H1 (cell line): ENCODE data around the gene CLCA1. TPM values are rescaled to one million over a fixed set of nuclear protein-coding genes. Genes with fewer than 3 reads are reported as not detected.

Source experiments
- CTCF ChIA-PET: fragments of 300-600 bp; sonication (Branson Sonifier 250); formaldehyde crosslinking; loops from one replicate; lab custom pipeline; 2021; ENCODE audit not compliant: partially characterized antibody; lab: Charles Lee
- POLR2A ChIA-PET: fragments of 300-600 bp; sonication (Branson Sonifier 250); formaldehyde crosslinking; loops from one replicate; lab custom pipeline; 2021; ENCODE audit warnings: inconsistent platforms; ENCODE audit not compliant: partially characterized antibody; lab: Charles Lee
- DNase-seq, 2 experiments: peaks; one replicate each; pipeline versions ENCODE4 v3.0.0 to v3.0.0-alpha.2; 2010 to 2022; ENCODE audit warnings: low spot score in 2 of 2, low read depth in 1 of 2, mixed read lengths in 1 of 2
- FAIRE-seq: peaks from 2 replicates; lab custom pipeline; 2011; peaks lifted over from hg19 to GRCh38; lab: Jason Lieb, UNC
- H2AFZ ChIP-seq: 2 replicates; pipeline ENCODE4 v1.8.1; 2012; ENCODE audit warnings: low read length, inconsistent platforms
- H2AK5ac ChIP-seq: 2 replicates; pipeline ENCODE4 v1.6.1; 2013; ENCODE audit warnings: low read depth, low read length
- H2BK120ac ChIP-seq: replicated peaks from 2 replicates; pipeline ENCODE3; 2013; ENCODE audit warnings: low read depth, low read length, inconsistent platforms
- H2BK12ac ChIP-seq: 2 replicates; pipeline ENCODE4 v1.6.1; 2013; ENCODE audit warnings: low read depth, low read length
- H2BK15ac ChIP-seq: 2 replicates; pipeline ENCODE4 v1.6.1; 2013; ENCODE audit warnings: low read length
- H2BK20ac ChIP-seq: 2 replicates; pipeline ENCODE4 v1.6.1; 2013; ENCODE audit warnings: low read length
- H2BK5ac ChIP-seq: 2 replicates; pipeline ENCODE4 v1.6.1; 2013; ENCODE audit warnings: low read depth, low read length
- H3K14ac ChIP-seq: 2 replicates; pipeline ENCODE4 v1.6.1; 2013; ENCODE audit warnings: inconsistent platforms; ENCODE audit not compliant: insufficient read length
- H3K18ac ChIP-seq: 2 replicates; pipeline ENCODE4 v1.6.1; 2013; ENCODE audit warnings: low read length; ENCODE audit errors: extremely low read depth
- H3K23ac ChIP-seq: 2 replicates; pipeline ENCODE4 v1.6.1; 2013; ENCODE audit warnings: inconsistent platforms; ENCODE audit not compliant: insufficient read length
- H3K23me2 ChIP-seq: 2 replicates; pipeline ENCODE4 v1.6.1; 2013; ENCODE audit warnings: low read depth, low read length
- H3K27ac ChIP-seq: 2 replicates; pipeline ENCODE4 v1.6.1; 2011; ENCODE audit warnings: low read depth, low read length, inconsistent platforms
- H3K27me3 ChIP-seq, 4 experiments: replicated peaks in 1 of 4; 1 replicate in 1 of 4; 2 replicates in 3 of 4; pipeline versions ENCODE4 v1.6.1 to v1.8.1; 2011 to 2013; ENCODE audit warnings: low read length in 3 of 4, mild to moderate bottlenecking in 3 of 4, inconsistent platforms in 2 of 4, mixed read lengths in 2 of 4, moderate library complexity in 1 of 4; ENCODE audit not compliant: control insufficient read depth in 3 of 4, insufficient read depth in 3 of 4; ENCODE audit errors: extremely low read depth in 1 of 4
- H3K36me3 ChIP-seq, 4 experiments: 2 replicates each; pipeline versions ENCODE4 v1.6.1 to v1.8.1; 2011 to 2013; ENCODE audit warnings: mild to moderate bottlenecking in 4 of 4, low read length in 3 of 4, moderate library complexity in 2 of 4, control low read depth in 1 of 4, inconsistent platforms in 1 of 4; ENCODE audit not compliant: insufficient read depth in 4 of 4, control insufficient read depth in 2 of 4
- H3K4ac ChIP-seq: replicated peaks from 2 replicates; pipeline ENCODE3; 2013; ENCODE audit warnings: low read length, low read depth, mixed read lengths, inconsistent platforms; ENCODE audit not compliant: insufficient read length
- H3K4me1 ChIP-seq, 4 experiments: replicated peaks in 1 of 4; 1 replicate in 1 of 4; 2 replicates in 3 of 4; pipeline versions ENCODE4 v1.6.1 to v1.8.1; 2011 to 2013; ENCODE audit warnings: low read length in 3 of 4, inconsistent platforms in 2 of 4, mixed read lengths in 1 of 4; ENCODE audit not compliant: insufficient read depth in 4 of 4, control insufficient read depth in 3 of 4
- H3K4me2 ChIP-seq, 2 experiments: 2 replicates each; pipeline versions ENCODE4 v1.6.1 to v1.8.1; 2011 to 2013; ENCODE audit warnings: low read depth in 2 of 2, low read length in 2 of 2, control low read depth in 1 of 2, inconsistent platforms in 1 of 2, mild to moderate bottlenecking in 1 of 2; ENCODE audit not compliant: insufficient read depth in 1 of 2
- H3K4me3 ChIP-seq, 4 experiments: fragments of 200-600, 300-600 bp in 1 of 4; sonication (generic), shearing (Covaris generic), sonication (Bioruptor Twin) in 1 of 4; 2 replicates each; pipeline versions ENCODE4 v1.5.1 to v1.8.1; 2011 to 2016; ENCODE audit warnings: low read length in 4 of 4, low read depth in 3 of 4, control low read depth in 2 of 4, inconsistent platforms in 2 of 4, mild to moderate bottlenecking in 2 of 4, mixed read lengths in 1 of 4, moderate library complexity in 1 of 4; ENCODE audit not compliant: insufficient read depth in 2 of 4; ENCODE audit errors: extremely low read depth in 1 of 4
- H3K56ac ChIP-seq: replicated peaks from 2 replicates; pipeline ENCODE3; 2013; ENCODE audit warnings: low read depth, mild to moderate bottlenecking, mixed read lengths, low read length, inconsistent platforms; ENCODE audit not compliant: insufficient read length
- H3K79me1 ChIP-seq: 2 replicates; pipeline ENCODE4 v1.6.1; 2013; ENCODE audit warnings: low read depth, low read length, control low read depth
- H3K79me2 ChIP-seq, 2 experiments: 2 replicates each; pipeline versions ENCODE4 v1.6.1 to v1.8.1; 2012 to 2013; ENCODE audit warnings: low read length in 2 of 2, mild to moderate bottlenecking in 2 of 2, inconsistent platforms in 1 of 2; ENCODE audit not compliant: insufficient read depth in 2 of 2, control insufficient read depth in 1 of 2
- H3K9ac ChIP-seq, 4 experiments: replicated peaks in 1 of 4; 1 replicate in 1 of 4; 2 replicates in 3 of 4; pipeline versions ENCODE4 v1.6.1 to v1.8.1; 2011 to 2013; ENCODE audit warnings: low read depth in 3 of 4, low read length in 3 of 4, control low read depth in 2 of 4, mild to moderate bottlenecking in 2 of 4, moderate library complexity in 2 of 4, inconsistent platforms in 1 of 4; ENCODE audit errors: extremely low read depth in 1 of 4
- H3K9me3 ChIP-seq, 2 experiments: 2 replicates each; pipeline versions ENCODE4 v1.6.1 to v1.8.1; 2012 to 2013; ENCODE audit warnings: mild to moderate bottlenecking in 2 of 2, moderate library complexity in 2 of 2, control low read depth in 1 of 2, inconsistent platforms in 1 of 2, low read depth in 1 of 2, low read length in 1 of 2, mixed read lengths in 1 of 2; ENCODE audit not compliant: insufficient read depth in 2 of 2
- H4K20me1 ChIP-seq, 2 experiments: replicated peaks in 1 of 2; 2 replicates each; pipeline versions ENCODE3 to v1.8.1; 2011 to 2013; ENCODE audit warnings: inconsistent platforms in 2 of 2, low read length in 2 of 2, mild to moderate bottlenecking in 1 of 2; ENCODE audit not compliant: insufficient read depth in 2 of 2, control insufficient read depth in 1 of 2
- H4K5ac ChIP-seq: 2 replicates; pipeline ENCODE4 v1.6.1; 2013; ENCODE audit warnings: low read length, low read depth, mixed read lengths, inconsistent platforms; ENCODE audit not compliant: insufficient read length
- H4K8ac ChIP-seq: 2 replicates; pipeline ENCODE4 v1.8.0; 2013; ENCODE audit warnings: mild to moderate bottlenecking, moderate library complexity, low read length, inconsistent platforms; ENCODE audit not compliant: insufficient read depth; ENCODE audit errors: extremely low read depth
- H4K91ac ChIP-seq: replicated peaks from 2 replicates; pipeline ENCODE3; 2013; ENCODE audit warnings: low read length, mixed read lengths, inconsistent platforms; ENCODE audit not compliant: insufficient read length
- BACH1 ChIP-seq: IDR thresholded peaks from 2 replicates; pipeline ENCODE4 v1.6.1; 2012; ENCODE audit warnings: low read length, improper control_type of control experiment
- NANOG ChIP-seq: IDR thresholded peaks from 2 replicates; pipeline ENCODE4 v1.6.1; 2011; ENCODE audit warnings: low read length, low read depth, mild to moderate bottlenecking, inconsistent platforms; ENCODE audit not compliant: insufficient read depth, poor library complexity, severe bottlenecking
- RNF2 ChIP-seq: fragments of 200-900, 300-1000 bp; sonication (generic); IDR thresholded peaks from 2 replicates; pipeline ENCODE4 v1.7.1; 2016; ENCODE audit warnings: borderline replicate concordance, low read depth, mild to moderate bottlenecking, antibody characterized with exemption, low read length; ENCODE audit not compliant: poor library complexity, severe bottlenecking; ENCODE audit errors: missing control alignments
- SIN3A ChIP-seq, 2 experiments: IDR thresholded peaks in 1 of 2; conservative IDR thresholded peaks in 1 of 2; 2 replicates each; pipeline ENCODE4 v1.6.1; 2011 to 2012; ENCODE audit warnings: low read length in 2 of 2, improper control_type of control experiment in 1 of 2, low read depth in 1 of 2, mild to moderate bottlenecking in 1 of 2
- TAF7 ChIP-seq: optimal IDR thresholded peaks from 2 replicates; pipeline ENCODE3; 2011; ENCODE audit warnings: low read depth, mild to moderate bottlenecking, inconsistent platforms, low read length, moderate library complexity, borderline replicate concordance
- WGBS, 2 experiments: shearing (Covaris generic) in 1 of 2; methylation state at CpG; one replicate each; pipeline versions ENCODE4 v1.1.6 to v1.1.7; 2013 to 2015; ENCODE audit warnings: low lambda C conversion rate in 2 of 2, mixed read lengths in 2 of 2, inconsistent platforms in 1 of 2, low coverage in 1 of 2, missing lambda C conversion rate in 1 of 2; ENCODE audit not compliant: insufficient replicate concordance in 2 of 2, insufficient coverage in 1 of 2, insufficient read length in 1 of 2; ENCODE audit errors: extremely low coverage in 1 of 2, missing lambda C conversion rate in 1 of 2; 5-methylcytosine and 5-hydroxymethylcytosine counted together
- polyA plus RNA-seq, 7 experiments: library from polyadenylated mRNA; depleted of rRNA in 3 of 7; stranded (reverse) in 5 of 7; unstranded in 2 of 7; fragments of >200 nt in 5 of 7; fragments of 200-250 nt in 2 of 7; gene quantifications; 1 replicate in 5 of 7; 2 replicates in 1 of 7; 4 replicates in 1 of 7; pipeline versions ENCODE4 v1.2.1 to v1.2.3, GENCODE V29; 2011 to 2013; ENCODE audit warnings: missing spikeins in 2 of 7, mixed read lengths in 2 of 7
- total RNA-seq: library from RNA; stranded (reverse); fragmentation: NEBNext Ultra II Directional; extraction: Animal tissue kit (Norgen Biotek cat#: 25700); gene quantifications from 2 replicates; pipeline ENCODE4 v1.2.1, GENCODE V29; 2021

CLCA1 gene
- total and polyA plus RNA-seq, 2 of the 8 experiments (the other 6 are each of a cell fraction or from before 2014, with no cell fraction given) = not detected

GRCh38 chr1:86505564-86505902 lies 36.8 kb downstream of the CLCA1 start:
- Histone ChIP-seq H3K4me1 (peaks cover 13 to 21% (median 15%) of the 10 kb centered on the region in 4 experiments), H3K9me3 (peaks cover 0 to 2% of the 10 kb centered on the region in 2 experiments; a peak in 1 of 4 replicates), H3K27ac (no peak overlapping the region), H2BK20ac (no peak overlapping the region), H3K9ac (no peak overlapping the region), H4K5ac (no peak overlapping the region), H3K27me3 (no peaks in the 10 kb centered on the region; a peak in 1 of 7 replicates), H4K91ac (no peak overlapping the region), H3K23me2 (no peaks in the 10 kb centered on the region), H2BK15ac (no peak overlapping the region; the same call in 1 of the 2 replicates), H3K56ac (no peak overlapping the region), H2AK5ac (no peak overlapping the region), H4K20me1 (no peaks in the 10 kb centered on the region), H3K23ac (no peak overlapping the region), H3K4me2 (no peak overlapping the region), H2BK5ac (no peak overlapping the region), H3K14ac (no peak overlapping the region), H3K18ac (no peak overlapping the region), H3K36me3 (no peaks in the 10 kb centered on the region), H2AFZ (no peak overlapping the region), H3K4ac (no peak overlapping the region), H3K79me2 (no peaks in the 10 kb centered on the region), H2BK12ac (no peak overlapping the region; the same call in 1 of the 2 replicates), H2BK120ac (no peak overlapping the region), H3K79me1 (no peaks in the 10 kb centered on the region), H3K4me3 (no peak overlapping the region), H4K8ac (no peak overlapping the region)
- 93% methylated on average over 4 of the region's 4 CpGs; no CpG with 5 or more reads in 1 of the 2 experiments for WGBS, 2 experiments
- CTCF ChIA-PET = interaction anchor here (0.6 to 8.1 kb wide), 20 partner anchors 9 to 656 kb away, joined by 3 to 79 read pairs (median 4); partner anchors contain the start of genes CLCA2 and SH3GLB1
- POLR2A ChIA-PET = interaction anchor here (1.6 kb wide), 1 partner anchor 199 kb away, joined by 8 read pairs; the partner anchor contains the start of gene SH3GLB1
- no peak for FAIRE-seq
- TF ChIP-seq RNF2 (no peak), NANOG (no peak), SIN3A (conservative IDR thresholded peaks at IDR 0.05 in 1 of 2, IDR thresholded peaks at IDR 0.05 in 1 of 2; ENCODE audit: low read depth in 1 of 2, low read length in 2 of 2) (no peak), BACH1 (no peak), TAF7 (no peak)
- no peak for DNase-seq
